ENCODE data around the gene GAPDH. TPM values are rescaled to one million over a fixed set of nuclear protein-coding genes. Genes with fewer than 3 reads are reported as not detected.
A peak's percentile ranks its signal among the peaks of the same experiment; 100 is the strongest.
"Not testable (repeated sequence)": the region's sequence is repeated elsewhere in the genome, so short reads cannot be mapped to it uniquely, and the experiment has no call there.

Gene GAPDH
- 1,000 to 10,000 TPM; 4,687 to 5,410 TPM for total RNA-seq

DNA sequence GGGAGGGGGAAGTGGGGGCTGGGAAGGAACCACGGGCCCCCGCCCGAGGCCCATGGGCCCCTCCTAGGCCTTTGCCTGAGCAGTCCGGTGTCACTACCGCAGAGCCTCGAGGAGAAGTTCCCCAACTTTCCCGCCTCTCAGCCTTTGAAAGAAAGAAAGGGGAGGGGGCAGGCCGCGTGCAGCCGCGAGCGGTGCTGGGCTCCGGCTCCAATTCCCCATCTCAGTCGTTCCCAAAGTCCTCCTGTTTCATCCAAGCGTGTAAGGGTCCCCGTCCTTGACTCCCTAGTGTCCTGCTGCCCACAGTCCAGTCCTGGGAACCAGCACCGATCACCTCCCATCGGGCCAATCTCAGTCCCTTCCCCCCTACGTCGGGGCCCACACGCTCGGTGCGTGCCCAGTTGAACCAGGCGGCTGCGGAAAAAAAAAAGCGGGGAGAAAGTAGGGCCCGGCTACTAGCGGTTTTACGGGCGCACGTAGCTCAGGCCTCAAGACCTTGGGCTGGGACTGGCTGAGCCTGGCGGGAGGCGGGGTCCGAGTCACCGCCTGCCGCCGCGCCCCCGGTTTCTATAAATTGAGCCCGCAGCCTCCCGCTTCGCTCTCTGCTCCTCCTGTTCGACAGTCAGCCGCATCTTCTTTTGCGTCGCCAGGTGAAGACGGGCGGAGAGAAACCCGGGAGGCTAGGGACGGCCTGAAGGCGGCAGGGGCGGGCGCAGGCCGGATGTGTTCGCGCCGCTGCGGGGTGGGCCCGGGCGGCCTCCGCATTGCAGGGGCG, at the start of gene GAPDH:
TSS of gene GAPDH (plus strand) at position 595 of the 772 bp plus-strand sequence. CDS start 316 bp downstream, outside the sequence.
- Mint-ChIP-seq H3K9me3 (no peaks in the 10 kb centered on the region), H3K27me3 (no peaks in the 10 kb centered on the region), H3K36me3 (peaks cover 28% of the 10 kb centered on the region), H3K4me3 (peak within 1 kb of the TSS; percentile 97), H3K27ac (peak within 1 kb of the TSS; percentile 99 to 100), H3K4me1 (ENCODE audit: low read depth in 2 of 2) (peaks cover 43 to 53% of the 10 kb centered on the region in 2 donors)
- DNase-seq (ENCODE audit: low spot score) (peak; percentile 96), ATAC-seq (peak; percentile 71 to 81)

GRCh38 chr12:6488240-6488639, 46.1 kb upstream of the GAPDH start:
- DNase-seq (ENCODE audit: low spot score) (no peak), ATAC-seq (no peak)
- Mint-ChIP-seq H3K9me3 (no peaks in the 10 kb centered on the region), H3K4me3 (no peak overlapping the region), H3K27ac (no peak overlapping the region), H3K36me3 (peaks cover 9% of the 10 kb centered on the region), H3K4me1 (ENCODE audit: low read depth in 2 of 2) (peaks cover 10 to 11% of the 10 kb centered on the region in 2 donors), H3K27me3 (peaks cover 0 to 3% of the 10 kb centered on the region in 2 donors)

GRCh38 chr12:6489449-6489848, 44.9 kb upstream of the GAPDH start:
- H3K27ac Mint-ChIP-seq = no peak overlapping the region
- ATAC-seq (no peak), DNase-seq (ENCODE audit: low spot score) (no peak)
- peaks cover 9% of the 10 kb centered on the region for H3K36me3 Mint-ChIP-seq
- no peak overlapping the region for H3K4me3 Mint-ChIP-seq
- H3K4me1 Mint-ChIP-seq (ENCODE audit: low read depth in 2 of 2) = peaks cover 16% of the 10 kb centered on the region in 2 donors
- H3K9me3 Mint-ChIP-seq = no peaks in the 10 kb centered on the region
- peaks cover 0 to 3% of the 10 kb centered on the region in 2 donors for H3K27me3 Mint-ChIP-seq

DNA sequence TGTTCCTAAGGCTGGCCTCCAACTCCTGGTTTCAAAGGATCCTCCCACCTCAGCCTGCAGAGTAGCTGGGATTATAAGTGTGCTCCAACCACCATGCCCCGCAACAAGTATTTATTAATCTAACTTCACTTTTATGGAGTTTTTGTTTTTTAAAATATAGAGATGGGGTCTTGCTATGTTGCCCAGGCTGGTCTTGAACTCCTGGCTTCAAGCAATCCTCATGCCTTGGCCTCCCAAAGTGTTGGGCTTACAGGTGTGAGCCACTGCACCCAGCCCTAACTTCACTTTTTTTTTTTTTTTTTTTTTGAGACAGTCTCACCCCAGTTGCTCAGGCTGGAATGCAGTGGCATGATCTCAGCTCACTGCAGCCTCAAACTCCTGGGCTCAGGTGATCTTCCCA, 43.6 kb upstream of the GAPDH start:
- H3K27ac Mint-ChIP-seq = not testable (repeated sequence)

GRCh38 chr12:6492838-6493496, 41.4 kb upstream of the GAPDH start, which contains the start of gene MRPL51:
TSS of gene MRPL51 (minus strand) at chr12:6493262. CDS start at chr12:6493136, 126 bp downstream.
- Mint-ChIP-seq H3K4me1 (ENCODE audit: low read depth in 2 of 2) (peaks cover 31 to 33% of the 10 kb centered on the region in 2 donors), H3K9me3 (no peaks in the 10 kb centered on the region), H3K27ac (peak within 1 kb of the TSS; percentile 98 to 99), H3K4me3 (peak within 1 kb of the TSS; percentile 97), H3K36me3 (peaks cover 15% of the 10 kb centered on the region), H3K27me3 (peaks cover 0 to 1% of the 10 kb centered on the region in 2 donors)
- DNase-seq (ENCODE audit: low spot score) (peak; percentile 98), ATAC-seq (peak; percentile 88 to 91)

More for the DNA sequence above, 43.6 kb upstream of the GAPDH start:
- ATAC-seq; DNase-seq (ENCODE audit: low spot score); H3K9me3 Mint-ChIP-seq; H3K4me3 Mint-ChIP-seq; H3K27me3 Mint-ChIP-seq: not testable (repeated sequence)
- H3K4me1 Mint-ChIP-seq (ENCODE audit: low read depth in 2 of 2) = peaks cover 28 to 29% of the 10 kb centered on the region in 2 donors
- H3K36me3 Mint-ChIP-seq = peaks cover 15% of the 10 kb centered on the region

- Mint-ChIP-seq H3K27me3 (no peaks in the 10 kb centered on the region), H3K27ac (peak within 1 kb of the TSS; percentile 98 to 99), H3K36me3 (peaks cover 15% of the 10 kb centered on the region), H3K4me3 (peak within 1 kb of the TSS; percentile 97), H3K4me1 (ENCODE audit: low read depth in 2 of 2) (peaks cover 31 to 33% of the 10 kb centered on the region in 2 donors), H3K9me3 (no peaks in the 10 kb centered on the region)
- ATAC-seq = peak; percentile 94 to 95
- peak; percentile 96 for DNase-seq (ENCODE audit: low spot score)
Measured at GRCh38 chr12:6493497-6494257, 40.6 kb upstream of the GAPDH start, which contains the start of gene NCAPD2. TSS of gene NCAPD2 (plus strand) at chr12:6494102. CDS start at chr12:6495099, 997 bp downstream.

DNA sequence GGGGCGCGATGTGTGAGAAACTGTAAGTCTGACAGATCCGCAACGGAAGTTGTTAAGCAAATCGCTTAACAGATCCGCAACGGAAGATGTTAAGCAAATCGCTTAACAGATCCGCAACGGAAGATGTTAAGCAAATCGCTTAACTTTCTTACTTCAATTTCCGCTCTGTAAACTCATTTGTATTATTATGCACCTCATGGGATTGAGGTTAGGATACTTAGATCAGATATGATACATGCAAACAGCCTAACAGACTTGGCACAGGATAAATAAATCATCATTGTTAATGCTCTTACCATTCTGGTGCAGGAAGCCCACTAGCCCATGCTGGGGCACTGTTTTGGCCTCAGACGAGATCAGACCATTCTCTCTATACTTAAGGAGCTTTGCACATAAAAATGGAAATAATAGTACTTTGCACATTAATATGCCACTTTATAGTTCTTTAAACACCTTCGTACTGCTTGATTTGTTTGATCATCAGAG, 40.0 kb upstream of the GAPDH start:
- Mint-ChIP-seq H3K27ac (peak overlapping the region; percentile 98 to 99), H3K9me3 (no peaks in the 10 kb centered on the region), H3K27me3 (no peaks in the 10 kb centered on the region), H3K4me1 (ENCODE audit: low read depth in 2 of 2) (peaks cover 31 to 33% of the 10 kb centered on the region in 2 donors), H3K4me3 (peak overlapping the region; percentile 97), H3K36me3 (peaks cover 15% of the 10 kb centered on the region)
- DNase-seq (ENCODE audit: low spot score) = no peak
- ATAC-seq = peak in 1 of 2 donors; percentile 10

- Mint-ChIP-seq H3K27me3 (no peaks in the 10 kb centered on the region), H3K36me3 (peaks cover 15% of the 10 kb centered on the region), H3K4me3 (peak overlapping the region; percentile 97), H3K4me1 (ENCODE audit: low read depth in 2 of 2) (peaks cover 31 to 33% of the 10 kb centered on the region in 2 donors), H3K27ac (peak overlapping the region; percentile 98 to 99), H3K9me3 (no peaks in the 10 kb centered on the region)
- no peak for ATAC-seq
- DNase-seq (ENCODE audit: low spot score) = no peak
Measured at GRCh38 chr12:6494968-6495367, 39.3 kb upstream of the GAPDH start.

DNA sequence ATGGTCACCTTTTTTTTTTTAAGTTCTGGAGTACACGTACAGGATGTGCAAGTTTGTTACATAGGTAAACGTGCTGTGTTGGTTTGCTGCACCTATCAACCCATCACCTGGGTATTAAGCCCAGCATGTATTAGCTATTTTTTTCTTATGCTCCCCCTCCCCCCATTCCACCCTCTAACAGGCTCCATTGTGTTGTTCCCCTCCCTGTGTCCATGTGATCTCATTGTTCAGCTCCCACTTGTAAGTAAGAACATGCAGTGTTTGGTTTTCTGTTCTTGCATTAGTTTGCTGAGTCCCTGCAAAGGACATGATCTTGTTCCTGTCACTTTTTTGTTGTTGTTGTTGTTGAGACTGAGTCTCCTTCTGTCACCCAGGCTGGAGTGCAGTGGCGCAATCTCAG, 37.0 kb upstream of the GAPDH start:
- not testable (repeated sequence) for H3K27ac Mint-ChIP-seq; H3K4me3 Mint-ChIP-seq; ATAC-seq; DNase-seq (ENCODE audit: low spot score); H3K27me3 Mint-ChIP-seq; H3K36me3 Mint-ChIP-seq; H3K9me3 Mint-ChIP-seq
- peaks cover 28 to 31% of the 10 kb centered on the region in 2 donors for H3K4me1 Mint-ChIP-seq (ENCODE audit: low read depth in 2 of 2)

GRCh38 chr12:6500466-6500865, 33.9 kb upstream of the GAPDH start:
- no peaks in the 10 kb centered on the region for H3K27me3 Mint-ChIP-seq
- no peaks in the 10 kb centered on the region for H3K9me3 Mint-ChIP-seq
- no peaks in the 10 kb centered on the region for H3K36me3 Mint-ChIP-seq
- peaks cover 5 to 6% of the 10 kb centered on the region in 2 donors for H3K4me1 Mint-ChIP-seq (ENCODE audit: low read depth in 2 of 2)
- no peak for DNase-seq (ENCODE audit: low spot score)
- ATAC-seq = no peak
- no peak overlapping the region for H3K27ac Mint-ChIP-seq
- no peak overlapping the region for H3K4me3 Mint-ChIP-seq

- Mint-ChIP-seq H3K27me3 (no peaks in the 10 kb centered on the region), H3K36me3 (peaks cover 17% of the 10 kb centered on the region), H3K4me3 (no peak overlapping the region), H3K4me1 (ENCODE audit: low read depth in 2 of 2) (peaks cover 7 to 13% of the 10 kb centered on the region in 2 donors), H3K9me3 (no peaks in the 10 kb centered on the region), H3K27ac (no peak overlapping the region)
- DNase-seq (ENCODE audit: low spot score) (no peak), ATAC-seq (no peak)
Measured at GRCh38 chr12:6507102-6507998, 27.0 kb upstream of the GAPDH start.

GRCh38 chr12:6508087-6508486, 26.2 kb upstream of the GAPDH start:
- Mint-ChIP-seq H3K27ac (no peak overlapping the region), H3K4me3 (no peak overlapping the region), H3K27me3 (no peaks in the 10 kb centered on the region), H3K4me1 (ENCODE audit: low read depth in 2 of 2) (peaks cover 7 to 16% of the 10 kb centered on the region in 2 donors), H3K36me3 (peaks cover 25% of the 10 kb centered on the region), H3K9me3 (no peaks in the 10 kb centered on the region)
- no peak for DNase-seq (ENCODE audit: low spot score)
- ATAC-seq = no peak

All from natural killer cell treated with Interleukin-12 subunit alpha and Interleukin-12 subunit beta and Interleukin-15 and Interleukin-18, amount 100 ng/mL, for 72 hours (primary cell).